HL-60 (cell line): ENCODE results near the gene KANK4.

Source experiments
- POLR2AphosphoS5 ChIP-seq: IDR thresholded peaks from 2 replicates; pipeline ENCODE4 v1.6.1; 2012; ENCODE audit warnings: low read depth
- REST ChIP-seq: IDR thresholded peaks from 2 replicates; pipeline ENCODE4 v1.6.1; 2012; ENCODE audit warnings: low read depth; ENCODE audit not compliant: insufficient replicate concordance
- TF ChIP-seq, protein P1 (sequence below): IDR thresholded peaks from one replicate; pipeline ENCODE4 v1.5.1; 2011; ENCODE audit warnings: low read length, control low read depth, inconsistent platforms; ENCODE audit not compliant: insufficient read depth

- TF ChIP-seq, protein P1, sequence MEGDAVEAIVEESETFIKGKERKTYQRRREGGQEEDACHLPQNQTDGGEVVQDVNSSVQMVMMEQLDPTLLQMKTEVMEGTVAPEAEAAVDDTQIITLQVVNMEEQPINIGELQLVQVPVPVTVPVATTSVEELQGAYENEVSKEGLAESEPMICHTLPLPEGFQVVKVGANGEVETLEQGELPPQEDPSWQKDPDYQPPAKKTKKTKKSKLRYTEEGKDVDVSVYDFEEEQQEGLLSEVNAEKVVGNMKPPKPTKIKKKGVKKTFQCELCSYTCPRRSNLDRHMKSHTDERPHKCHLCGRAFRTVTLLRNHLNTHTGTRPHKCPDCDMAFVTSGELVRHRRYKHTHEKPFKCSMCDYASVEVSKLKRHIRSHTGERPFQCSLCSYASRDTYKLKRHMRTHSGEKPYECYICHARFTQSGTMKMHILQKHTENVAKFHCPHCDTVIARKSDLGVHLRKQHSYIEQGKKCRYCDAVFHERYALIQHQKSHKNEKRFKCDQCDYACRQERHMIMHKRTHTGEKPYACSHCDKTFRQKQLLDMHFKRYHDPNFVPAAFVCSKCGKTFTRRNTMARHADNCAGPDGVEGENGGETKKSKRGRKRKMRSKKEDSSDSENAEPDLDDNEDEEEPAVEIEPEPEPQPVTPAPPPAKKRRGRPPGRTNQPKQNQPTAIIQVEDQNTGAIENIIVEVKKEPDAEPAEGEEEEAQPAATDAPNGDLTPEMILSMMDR: no peak
- TF ChIP-seq POLR2AphosphoS5: no peak
- no peak for TF ChIP-seq REST
Measured at GRCh38 chr1:62196086-62196690, 123.0 kb downstream of the KANK4 start.
